IMR-90 (cell line): ENCODE data around the gene ABTB1. TPM values are rescaled to one million over a fixed set of nuclear protein-coding genes. Genes with fewer than 3 reads are reported as not detected.

Experiments
- ATAC-seq: fragments of 200-7000 bp; cut with Tn5 transposase; 2 replicates; pipeline ENCODE4 v1.9.1; 2020; ENCODE audit warnings: low read depth, mild to moderate bottlenecking, moderate library complexity
- BruUV-seq: library from RNA; stranded (reverse); fragments of 400-500 nt; replicated peaks from 2 replicates; lab custom pipeline; 2021; lab: Mats Ljungman, UMichigan
- CTCF ChIA-PET: fragments of 300-600 bp; formaldehyde crosslinking; extraction: SDS; loops from one replicate; lab custom pipeline; 2021; ENCODE audit warnings: antibody characterized with exemption; lab: Yijun Ruan, JAX
- POLR2A ChIA-PET: fragments of 300-600 bp; sonication (Branson Sonifier 250); formaldehyde crosslinking; loops from one replicate; lab custom pipeline; 2022; ENCODE audit warnings: antibody characterized with exemption; ENCODE audit not compliant: unreplicated experiment; lab: Charles Lee
- DNase-seq: peaks from one replicate; pipeline ENCODE4 v3.0.0; 2013
- H2AFZ ChIP-seq: replicated peaks from 2 replicates; pipeline ENCODE3; 2013; ENCODE audit warnings: low read length, mild to moderate bottlenecking; ENCODE audit not compliant: poor library complexity
- H2AK5ac ChIP-seq: 2 replicates; pipeline ENCODE4 v1.6.1; 2013; ENCODE audit warnings: low read depth, low read length, inconsistent platforms
- H2AK9ac ChIP-seq: replicated peaks from 2 replicates; pipeline ENCODE3; 2013; ENCODE audit warnings: mild to moderate bottlenecking, low read depth, low read length, moderate library complexity; ENCODE audit not compliant: poor library complexity
- H2BK120ac ChIP-seq: 2 replicates; pipeline ENCODE4 v1.6.1; 2013; ENCODE audit warnings: low read depth, low read length, inconsistent platforms
- H2BK15ac ChIP-seq: 3 replicates; pipeline ENCODE4 v1.6.1; 2013; ENCODE audit warnings: low read depth, low read length, inconsistent platforms
- H2BK20ac ChIP-seq: 2 replicates; pipeline ENCODE4 v1.6.1; 2013; ENCODE audit warnings: low read depth, mild to moderate bottlenecking, inconsistent platforms, low read length, moderate library complexity
- H2BK5ac ChIP-seq: 2 replicates; pipeline ENCODE4 v1.6.1; 2013; ENCODE audit warnings: mild to moderate bottlenecking, low read depth, low read length, inconsistent platforms; ENCODE audit not compliant: poor library complexity, severe bottlenecking
- H3K14ac ChIP-seq: replicated peaks from 2 replicates; pipeline ENCODE4 v1.6.1; 2013; ENCODE audit warnings: low read depth, low read length, inconsistent platforms
- H3K18ac ChIP-seq: 2 replicates; pipeline ENCODE4 v1.6.1; 2013; ENCODE audit warnings: low read depth, low read length, control low read depth
- H3K23ac ChIP-seq: 2 replicates; pipeline ENCODE4 v1.6.1; 2013; ENCODE audit warnings: low read depth, low read length, inconsistent platforms
- H3K27ac ChIP-seq: 2 replicates; pipeline ENCODE4 v1.5.1; 2013; ENCODE audit warnings: mild to moderate bottlenecking, control low read depth, low read length; ENCODE audit not compliant: insufficient read depth
- H3K27me3 ChIP-seq: 2 replicates; pipeline ENCODE4 v1.6.1; 2013; ENCODE audit warnings: low read length; ENCODE audit not compliant: control insufficient read depth, insufficient read depth
- H3K36me3 ChIP-seq: 2 replicates; pipeline ENCODE4 v1.6.1; 2013; ENCODE audit warnings: low read length, mixed read lengths; ENCODE audit not compliant: control insufficient read depth, insufficient read depth
- H3K4ac ChIP-seq: 2 replicates; pipeline ENCODE4 v1.6.1; 2013; ENCODE audit warnings: low read depth, low read length, inconsistent platforms
- H3K4me1 ChIP-seq: 2 replicates; pipeline ENCODE4 v1.6.1; 2013; ENCODE audit warnings: low read length, mixed read lengths; ENCODE audit not compliant: control insufficient read depth, insufficient read depth
- H3K4me2 ChIP-seq: 2 replicates; pipeline ENCODE4 v1.6.1; 2013; ENCODE audit warnings: low read depth, mild to moderate bottlenecking, control low read depth, low read length, moderate library complexity
- H3K4me3 ChIP-seq: 2 replicates; pipeline ENCODE4 v1.5.1; 2013; ENCODE audit warnings: low read depth, mild to moderate bottlenecking, control low read depth, low read length, moderate library complexity; ENCODE audit not compliant: insufficient read depth
- H3K56ac ChIP-seq: 2 replicates; pipeline ENCODE4 v1.6.1; 2013; ENCODE audit warnings: low read length, inconsistent platforms; ENCODE audit not compliant: insufficient read depth; ENCODE audit errors: extremely low read depth
- H3K79me1 ChIP-seq, 2 experiments: 2 replicates each; pipeline ENCODE4 v1.6.1; 2013; ENCODE audit warnings: low read length in 2 of 2, inconsistent platforms in 1 of 2, low read depth in 1 of 2
- H3K9ac ChIP-seq: 2 replicates; pipeline ENCODE4 v1.6.1; 2013; ENCODE audit warnings: low read depth, low read length, control low read depth
- H3K9me1 ChIP-seq: 2 replicates; pipeline ENCODE4 v1.6.1; 2013; ENCODE audit warnings: low read length, inconsistent platforms; ENCODE audit not compliant: insufficient read depth
- H3K9me3 ChIP-seq: 2 replicates; pipeline ENCODE4 v1.6.1; 2013; ENCODE audit warnings: low read length; ENCODE audit not compliant: control insufficient read depth, insufficient read depth
- H4K20me1 ChIP-seq: 2 replicates; pipeline ENCODE4 v1.6.1; 2013; ENCODE audit warnings: low read length, inconsistent platforms; ENCODE audit not compliant: insufficient read depth
- H4K5ac ChIP-seq: 2 replicates; pipeline ENCODE4 v1.6.1; 2013; ENCODE audit warnings: mild to moderate bottlenecking, low read depth, low read length, control low read depth
- H4K8ac ChIP-seq, 2 experiments: 2 replicates each; pipeline ENCODE4 v1.6.1; 2013; ENCODE audit warnings: low read depth in 2 of 2, low read length in 2 of 2, control low read depth in 1 of 2, inconsistent platforms in 1 of 2
- H4K91ac ChIP-seq: 2 replicates; pipeline ENCODE4 v1.6.1; 2013; ENCODE audit warnings: low read depth, low read length, inconsistent platforms; ENCODE audit not compliant: insufficient read depth
- BHLHE40 ChIP-seq: fragments of 150-350 bp; IDR thresholded peaks from 2 replicates; pipeline ENCODE4 v1.6.1; 2016; ENCODE audit warnings: mild to moderate bottlenecking, low read depth, low read length
- CEBPB ChIP-seq: IDR thresholded peaks from 2 replicates; pipeline ENCODE4 v1.6.1; 2012; ENCODE audit warnings: low read depth, low read length, improper control_type of control experiment
- CTCF ChIP-seq: conservative IDR thresholded peaks from 2 replicates; pipeline ENCODE4 v1.5.1; 2012; ENCODE audit warnings: mild to moderate bottlenecking, low read depth, low read length, improper control_type of control experiment
- ELK1 ChIP-seq: fragments of 150-350 bp; IDR thresholded peaks from 2 replicates; pipeline ENCODE4 v1.6.1; 2016; ENCODE audit warnings: low read depth, mild to moderate bottlenecking, low read length, moderate library complexity, borderline replicate concordance
- FOS ChIP-seq: fragments of 150-350 bp; IDR thresholded peaks from 2 replicates; pipeline ENCODE4 v1.6.1; 2016; ENCODE audit warnings: low read depth, low read length
- MAFK ChIP-seq: IDR thresholded peaks from 2 replicates; pipeline ENCODE4 v1.6.1; 2012; ENCODE audit warnings: low read depth, low read length, improper control_type of control experiment
- MAZ ChIP-seq: IDR thresholded peaks from 2 replicates; pipeline ENCODE4 v1.6.1; 2012; ENCODE audit warnings: low read depth, mild to moderate bottlenecking, low read length, improper control_type of control experiment, moderate library complexity, borderline replicate concordance
- MXI1 ChIP-seq: IDR thresholded peaks from 2 replicates; pipeline ENCODE4 v1.6.1; 2012; ENCODE audit warnings: low read depth, mild to moderate bottlenecking, low read length, moderate library complexity, borderline replicate concordance
- NFE2L2 ChIP-seq: fragments of 150-350 bp; IDR thresholded peaks from 2 replicates; pipeline ENCODE4 v1.6.1; 2016; ENCODE audit warnings: low read depth, mild to moderate bottlenecking, low read length
- POLR2A ChIP-seq: IDR thresholded peaks from 2 replicates; pipeline ENCODE4 v1.6.1; 2012; ENCODE audit warnings: mild to moderate bottlenecking, low read depth, low read length
- RAD21 ChIP-seq: IDR thresholded peaks from 2 replicates; pipeline ENCODE4 v1.6.1; 2012; ENCODE audit warnings: low read length, improper control_type of control experiment
- RFX5 ChIP-seq: IDR thresholded peaks from 2 replicates; pipeline ENCODE4 v1.8.0; 2012; ENCODE audit warnings: low read depth, mild to moderate bottlenecking, low read length, moderate library complexity
- SMC3 ChIP-seq: fragments of 150-350 bp; IDR thresholded peaks from 2 replicates; pipeline ENCODE4 v1.6.1; 2016; ENCODE audit warnings: low read depth, mild to moderate bottlenecking, antibody characterized with exemption, low read length, moderate library complexity
- USF2 ChIP-seq: fragments of 150-350 bp; IDR thresholded peaks from 2 replicates; pipeline ENCODE4 v1.6.1; 2017; ENCODE audit warnings: mild to moderate bottlenecking, antibody characterized with exemption, low read length, low read depth
- WGBS, 2 experiments: methylation state at CpG; one replicate each; pipeline versions ENCODE4 v1.1.5 to v1.1.7; 2013; ENCODE audit warnings: missing lambda C conversion rate in 2 of 2; ENCODE audit not compliant: insufficient read length in 1 of 2; ENCODE audit errors: extremely low coverage in 2 of 2; 5-methylcytosine and 5-hydroxymethylcytosine counted together
- dilution Hi-C: fragments of 300-500 bp; cut with HindIII; formaldehyde crosslinking; loops from one replicate; pipeline ENCODE4 v1.14.3; 2018; ENCODE audit warnings: low sequenced_read_pairs; ENCODE audit not compliant: unreplicated experiment
- in situ Hi-C: fragments of 300-500 bp; cut with MboI; formaldehyde crosslinking; loops from 3 replicates; pipeline ENCODE4 v1.14.3; 2019; ENCODE audit warnings: low sequenced_read_pairs, inconsistent platforms, mixed read lengths
- intact Hi-C: fragments of 100-400 bp; cut with micrococcal nuclease; formaldehyde crosslinking; loops from 2 replicates; pipeline ENCODE4 v1.10.0; 2022
- polyA plus RNA-seq, 3 experiments: library from polyadenylated mRNA; depleted of rRNA; stranded (reverse); fragments of >200 nt; gene quantifications; 2 replicates each; pipeline ENCODE4 v1.2.3, GENCODE V29; 2012; ENCODE audit warnings: low replicate concordance in 1 of 3
- total RNA-seq: library from RNA; depleted of rRNA; stranded (reverse); fragments of >200 nt; gene quantifications from 2 replicates; pipeline ENCODE4 v1.2.3, GENCODE V29; 2012

Gene ABTB1
- total and polyA plus RNA-seq, 2 of the 4 experiments (the other 2 are of a cell fraction) = 3.2 to 23.0 TPM

- no peak overlapping the region for H3K4me3 ChIP-seq
- H2AK9ac ChIP-seq = no peak overlapping the region
- dilution Hi-C loops (no loop called here), in situ Hi-C loops (no loop called here), intact Hi-C loops (no loop called here)
- H2BK20ac ChIP-seq = no peak overlapping the region
- H3K23ac ChIP-seq = no peak overlapping the region
- no peaks in the 10 kb centered on the region for H3K27me3 ChIP-seq
- DNase-seq (no peak), ATAC-seq (no peak)
- no peaks in the 10 kb centered on the region for H3K9me3 ChIP-seq
- H3K14ac ChIP-seq = no peak overlapping the region
- H2BK15ac ChIP-seq = no peak overlapping the region
- no TSS peak for BruUV-seq
- ChIA-PET CTCF (no interaction called here), POLR2A (no interaction called here)
- H3K4me1 ChIP-seq = 0 out of 2 replicates have a peak, but pooled peaks cover 1% of the 10 kb centered on the region
- H2BK5ac ChIP-seq = no peak overlapping the region
- no peak overlapping the region for H3K18ac ChIP-seq
- no peak overlapping the region for H3K27ac ChIP-seq
- no peaks in the 10 kb centered on the region; the same call in 1 of the 2 replicates for H4K20me1 ChIP-seq
- H3K4ac ChIP-seq = no peak overlapping the region
- H4K5ac ChIP-seq = no peak overlapping the region
- H4K8ac ChIP-seq = no peak overlapping the region
- H2BK120ac ChIP-seq = no peak overlapping the region
- H3K4me2 ChIP-seq = no peak overlapping the region
- H3K9ac ChIP-seq = no peak overlapping the region
- WGBS, 2 experiments = 100% methylated on average over 3 of the region's 12 CpGs; no CpG with 5 or more reads in 1 of the 2 experiments
- H3K36me3 ChIP-seq = peaks cover 31% of the 10 kb centered on the region
- no peak overlapping the region for H2AK5ac ChIP-seq
- H4K91ac ChIP-seq = no peak overlapping the region
- H3K9me1 ChIP-seq = 0 out of 2 replicates have a peak, but pooled peaks cover 2% of the 10 kb centered on the region
- H2AFZ ChIP-seq = no peak overlapping the region
- H3K79me1 ChIP-seq = peaks cover 9 to 12% of the 10 kb centered on the region in 2 experiments
- H3K56ac ChIP-seq = no peak overlapping the region
- TF ChIP-seq BHLHE40 (no peak), SMC3 (no peak), RAD21 (no peak), CTCF (no peak), MAZ (no peak), CEBPB (no peak), ELK1 (no peak), MAFK (no peak), USF2 (no peak), POLR2A (no peak), MXI1 (no peak), RFX5 (no peak), NFE2L2 (no peak), FOS (no peak)
Observed at GRCh38 chr3:127678611-127679533, 6.1 kb downstream of the ABTB1 start.
